CD4-positive, alpha-beta T cell treated with Interleukin-10 for 1 hour (primary cell): ENCODE results near the gene ZNF716.
"Not testable (repeated sequence)": the region's sequence is repeated elsewhere in the genome, so short reads cannot be mapped to it uniquely, and the experiment has no call there.

Experiments
- DNase-seq: peaks from one replicate; pipeline ENCODE4 v3.0.0-alpha.2; 2020

ZNF716 gene

GRCh38 chr7:57427146-57427545, 22.8 kb upstream of the ZNF716 start:
- DNase-seq: no peak

GRCh38 chr7:57427594-57427993, 22.4 kb upstream of the ZNF716 start:
- no peak for DNase-seq

- no peak for DNase-seq
These were observed 17.4 kb upstream of the ZNF716 start for GRCh38 chr7:57432583-57432982.

GRCh38 chr7:57437581-57437980, 12.4 kb upstream of the ZNF716 start:
- DNase-seq: no peak

GRCh38 chr7:57438244-57438643, 11.7 kb upstream of the ZNF716 start:
- no peak for DNase-seq

- DNase-seq: no peak
These were observed 6.4 kb upstream of the ZNF716 start for GRCh38 chr7:57443567-57443966.

GRCh38 chr7:57469186-57469828, 19.3 kb downstream of the ZNF716 start:
- DNase-seq: not testable (repeated sequence)

- DNase-seq: not testable (repeated sequence)
These were observed 30.3 kb downstream of the ZNF716 start for GRCh38 chr7:57480304-57480703.

GRCh38 chr7:57485022-57485421, 35.0 kb downstream of the ZNF716 start:
- DNase-seq: not testable (repeated sequence)

- no peak for DNase-seq
These were observed 38.0 kb downstream of the ZNF716 start for GRCh38 chr7:57487957-57488356.

GRCh38 chr7:57495111-57495510, 45.1 kb downstream of the ZNF716 start:
- DNase-seq: not testable (repeated sequence)

- no peak for DNase-seq
These were observed 46.4 kb downstream of the ZNF716 start for GRCh38 chr7:57496395-57496794.

- no peak for DNase-seq
These were observed 55.2 kb downstream of the ZNF716 start for GRCh38 chr7:57505176-57505575.
